Measurements from ENCODE around the gene EPHA8.

The EPHA8 gene

GRCh38 chr1:22625262-22625925 lies 62.1 kb downstream of the EPHA8 start:
- no peak for DNase-seq

- DNase-seq: no peak
Measured at GRCh38 chr1:22626237-22627157, 63.2 kb downstream of the EPHA8 start.

- peak; percentile 81 to 88 for DNase-seq
Measured at GRCh38 chr1:22627331-22627730, 64.0 kb downstream of the EPHA8 start.

- DNase-seq: no peak
Measured at GRCh38 chr1:22628698-22629444, 65.6 kb downstream of the EPHA8 start.

GRCh38 chr1:22629886-22630285 lies 66.6 kb downstream of the EPHA8 start:
- DNase-seq: no peak

- no peak for DNase-seq
Measured at GRCh38 chr1:22633697-22634463, 70.6 kb downstream of the EPHA8 start.

- peak; percentile 20 to 30 for DNase-seq
Measured at GRCh38 chr1:22635436-22635835, 72.1 kb downstream of the EPHA8 start.

- no peak for DNase-seq
Measured at GRCh38 chr1:22636353-22636752, 73.1 kb downstream of the EPHA8 start, which contains the start of gene C1QA. Gene C1QA, plus strand, starts transcription at chr1:22636628. Its CDS starts 989 bp downstream, at chr1:22637617.

GRCh38 chr1:22636927-22637326 lies 73.6 kb downstream of the EPHA8 start:
- peak; percentile 26 to 70 for DNase-seq

- no peak for DNase-seq
Measured at GRCh38 chr1:22637907-22638445, 74.7 kb downstream of the EPHA8 start.

GRCh38 chr1:22638476-22639234 lies 75.4 kb downstream of the EPHA8 start:
- DNase-seq: no peak

GRCh38 chr1:22639286-22639685 lies 76.0 kb downstream of the EPHA8 start:
- no peak for DNase-seq

- DNase-seq: no peak
Measured at GRCh38 chr1:22641247-22641646, 78.0 kb downstream of the EPHA8 start.

- DNase-seq: peak; percentile 16 to 58
Measured at GRCh38 chr1:22641906-22642636, 78.8 kb downstream of the EPHA8 start.

GRCh38 chr1:22643381-22643780 lies 80.1 kb downstream of the EPHA8 start, which contains the start of gene C1QC:
Gene C1QC, plus strand, starts transcription at chr1:22643633. Its CDS starts 391 bp downstream, at chr1:22644024.
- no peak for DNase-seq

GRCh38 chr1:22643928-22644327 lies 80.6 kb downstream of the EPHA8 start:
- DNase-seq: no peak

- no peak for DNase-seq
Measured at GRCh38 chr1:22645931-22646330, 82.6 kb downstream of the EPHA8 start.

GRCh38 chr1:22646384-22646783 lies 83.1 kb downstream of the EPHA8 start:
- DNase-seq: no peak

- no peak for DNase-seq
Measured at GRCh38 chr1:22650089-22650693, 86.9 kb downstream of the EPHA8 start.

Measured in SHP77 (cell line).